Heart left ventricle (tissue), 16 donors: ENCODE measurements around the gene SOWAHD. TPM values are rescaled to one million over a fixed set of nuclear protein-coding genes. Genes with fewer than 3 reads are reported as not detected.
"Not testable (repeated sequence)": the region's sequence is repeated elsewhere in the genome, so short reads cannot be mapped to it uniquely, and the experiment has no call there.

Source experiments
- ATAC-seq, 4 donors: fragments of 200-7000 bp; cut with Tn5 transposase; one replicate each; pipeline ENCODE4 v1.9.1; 2020 to 2022; ENCODE audit warnings: moderate library complexity in 4 of 4, mild to moderate bottlenecking in 3 of 4, moderate number of reproducible peaks in 1 of 4
- DNase-seq, 5 donors: peaks; one replicate each; pipeline ENCODE4 v3.0.0-alpha.2; 2020
- H3K27ac ChIP-seq, 12 donors: fragments of 200-600 bp; sonication (generic) in 4 of 12; one replicate each; pipeline versions ENCODE4 v1.5.0 to v1.8.0; 2016 to 2022; ENCODE audit warnings: mild to moderate bottlenecking in 2 of 12
- H3K27me3 ChIP-seq, 9 donors: fragments of 200-600 bp; sonication (generic) in 2 of 9; one replicate each; pipeline versions ENCODE4 v1.5.1 to v1.8.0; 2016 to 2022; ENCODE audit warnings: mild to moderate bottlenecking in 3 of 9
- H3K36me3 ChIP-seq, 9 donors: fragments of 200-600 bp; sonication (generic) in 2 of 9; one replicate each; pipeline versions ENCODE4 v1.5.0 to v1.8.0; 2018 to 2022; ENCODE audit warnings: mild to moderate bottlenecking in 2 of 9
- H3K4me1 ChIP-seq, 12 donors: fragments of 200-600 bp; sonication (generic) in 4 of 12; one replicate each; pipeline versions ENCODE4 v1.5.0 to v1.8.0; 2016 to 2022; ENCODE audit warnings: mild to moderate bottlenecking in 3 of 12
- H3K4me3 ChIP-seq, 12 donors: fragments of 200-600 bp; sonication (generic) in 4 of 12; one replicate each; pipeline versions ENCODE4 v1.5.0 to v1.8.0; 2017 to 2022; ENCODE audit warnings: mild to moderate bottlenecking in 9 of 12, moderate library complexity in 4 of 12
- H3K9me3 ChIP-seq, 12 donors: fragments of 200-600 bp; sonication (generic) in 4 of 12; one replicate each; pipeline versions ENCODE4 v1.5.0 to v1.8.0; 2016 to 2022; ENCODE audit warnings: mild to moderate bottlenecking in 1 of 12
- CTCF ChIP-seq, 12 donors: fragments of 200-600 bp; sonication (generic) in 4 of 12; IDR thresholded peaks; one replicate each; pipeline versions ENCODE4 v1.5.0 to v1.8.0; 2018 to 2022; ENCODE audit warnings: antibody characterized with exemption in 12 of 12, mild to moderate bottlenecking in 5 of 12
- POLR2A ChIP-seq, 2 donors: fragments of 450-650 bp; IDR thresholded peaks; one replicate each; pipeline ENCODE4 v1.6.1; 2017; ENCODE audit warnings: antibody characterized with exemption in 2 of 2, mild to moderate bottlenecking in 2 of 2, moderate library complexity in 2 of 2
- WGBS, 4 donors: extraction: QIAGEN DNeasy Blood & Tissue Kit in 2 of 4; methylation state at CpG; one replicate each; pipeline versions ENCODE4 v1.1.5 to v1.1.7; 2013 to 2018; 5-methylcytosine and 5-hydroxymethylcytosine counted together
- intact Hi-C, 10 donors: fragments of 100-400 bp; cut with DNase I; formaldehyde crosslinking; loops; one replicate each; pipeline versions ENCODE4 v1.11.1 to v1.14.2; 2022
- polyA plus RNA-seq, 2 donors: library from polyadenylated mRNA; stranded (reverse); fragments of 200-250 nt; gene quantifications; one replicate each; pipeline ENCODE4 v1.2.3, GENCODE V29; 2013
- total RNA-seq, 9 donors: library from RNA; depleted of rRNA in 2 of 9; stranded (reverse); fragments of >200 nt in 2 of 9; fragmentation: NEBNext Ultra II Directional in 3 of 9; extraction: Animal tissue kit (Norgen Biotek cat#: 25700) in 3 of 9; gene quantifications; one replicate each; pipeline versions ENCODE4 v1.1.0 to v1.2.4, GENCODE V29; 2016 to 2023
- donor health status: ischemic (EF 13 %, LVEDD 7.1; RV severe dilation, severe dysfunction).
- donor health status: healthy with polysubstance abuse.
- donor health status: DM: no; HTN: yes; CAD: no.
- donor health status: DM: no; HTN: no; CAD: no.
- donor health status: ischemic (EF 25% LVEDD 6.9; RV normal size, moderate dysfunction).
- donor health status: ischemic (EF 25% LVEDD 5.7; RV mildly dilated, moderate dysfunction).
- donor health status: healthy.
- donor health status: DM: yes; HTN: yes; CAD: no.
- donor health status: ischemic (EF 35%, LVEDD 5.7; RV mildly dilated, moderate dysfunction).
- donor health status: nonischemic (EF 11% LVEDD 7.7; RV severe dilation, severe dysfunction).
- donor health status: DM: yes; HTN: yes; CAD: no.
- donor health status: PGD.
- donor health status: ischemic (EF 29% LVEDD 5.4; RV normal size, mild dysfunction).
- donor health status: nonischemic (EF 23%, LVEDD 6.1; RV moderate dilation, normal function).

The SOWAHD gene
- total and polyA plus RNA-seq, 11 donors: 0.15 to 2.1 (median 0.27) TPM; not detected in 5

GRCh38 chrX:119763836-119764387 is 5.5 kb downstream of the SOWAHD start:
- H3K4me1 ChIP-seq: peaks cover 0 to 12% (median 0%) of the 10 kb centered on the region in 12 donors
- WGBS, 4 donors: 69 to 90% (median 85%) methylated on average over 6 of the region's 6 CpGs
- DNase-seq (no peak), ATAC-seq (no peak)
- TF ChIP-seq CTCF (IDR thresholded peaks at IDR 0.05): no peak
- TF ChIP-seq POLR2A (IDR thresholded peaks at IDR 0.05): no peak
- intact Hi-C loops: no loop called here
- no peaks in the 10 kb centered on the region for H3K9me3 ChIP-seq
- peaks cover 0 to 16% (median 0%) of the 10 kb centered on the region in 9 donors for H3K27me3 ChIP-seq
- no peak overlapping the region for H3K4me3 ChIP-seq
- H3K36me3 ChIP-seq: no peaks in the 10 kb centered on the region
- no peak overlapping the region for H3K27ac ChIP-seq

- DNase-seq, H3K36me3 ChIP-seq, intact Hi-C loops, ATAC-seq, H3K4me3 ChIP-seq, H3K9me3 ChIP-seq, H3K4me1 ChIP-seq, H3K27me3 ChIP-seq, H3K27ac ChIP-seq: not testable (repeated sequence)
- WGBS, 4 donors: 87 to 99% (median 93%) methylated on average over 11 of the region's 11 CpGs
Observed at GRCh38 chrX:119768436-119768835, 10.0 kb downstream of the SOWAHD start.

GRCh38 chrX:119769388-119769787 is 11.0 kb downstream of the SOWAHD start:
- H3K4me3 ChIP-seq, H3K27ac ChIP-seq, DNase-seq, intact Hi-C loops, H3K36me3 ChIP-seq, ATAC-seq, H3K4me1 ChIP-seq, H3K9me3 ChIP-seq, H3K27me3 ChIP-seq: not testable (repeated sequence)
- 73 to 97% (median 94%) methylated on average over 2 to 3 of the region's 3 CpGs for WGBS, 4 donors

- WGBS, 4 donors: 82 to 88% (median 86%) methylated on average over 15 of the region's 15 CpGs
- Histone ChIP-seq H3K4me3 (no peak overlapping the region), H3K9me3 (no peaks in the 10 kb centered on the region), H3K27me3 (no peaks in the 10 kb centered on the region), H3K27ac (peak overlapping the region in 1 of 12 donors; percentile 82), H3K4me1 (no peaks in the 10 kb centered on the region), H3K36me3 (peaks cover 0 to 4% (median 0%) of the 10 kb centered on the region in 9 donors)
- TF ChIP-seq CTCF (IDR thresholded peaks at IDR 0.05): no peak
- TF ChIP-seq POLR2A (IDR thresholded peaks at IDR 0.05): no peak
- intact Hi-C loops: no loop called here
- ATAC-seq (peak in 2 of 4 donors; percentile 22 to 32), DNase-seq (peak in 1 of 5 donors; percentile 28)
Observed at GRCh38 chrX:119775517-119776238, 17.3 kb downstream of the SOWAHD start.

- intact Hi-C loops: no loop called here
- no peak overlapping the region for H3K4me3 ChIP-seq
- H3K9me3 ChIP-seq: no peaks in the 10 kb centered on the region
- H3K27me3 ChIP-seq: no peaks in the 10 kb centered on the region
- no peak for DNase-seq
- H3K36me3 ChIP-seq: peaks cover 0 to 25% (median 4%) of the 10 kb centered on the region in 9 donors
- no peak for TF ChIP-seq POLR2A (IDR thresholded peaks at IDR 0.05)
- no peak for TF ChIP-seq CTCF (IDR thresholded peaks at IDR 0.05)
- no peak overlapping the region for H3K27ac ChIP-seq
- no peaks in the 10 kb centered on the region for H3K4me1 ChIP-seq
- WGBS, 4 donors: 80 to 90% (median 85%) methylated on average over 5 of the region's 5 CpGs
- ATAC-seq: no peak
Observed at GRCh38 chrX:119778829-119779228, 20.4 kb downstream of the SOWAHD start.
